ENCODE data around the gene EEF1AKMT1. TPM values are rescaled to one million over a fixed set of nuclear protein-coding genes. Genes with fewer than 3 reads are reported as not detected.

Gene EEF1AKMT1
- total and polyA plus RNA-seq, 4 donors = 13.1 to 20.8 (median 18.4) TPM

DNA sequence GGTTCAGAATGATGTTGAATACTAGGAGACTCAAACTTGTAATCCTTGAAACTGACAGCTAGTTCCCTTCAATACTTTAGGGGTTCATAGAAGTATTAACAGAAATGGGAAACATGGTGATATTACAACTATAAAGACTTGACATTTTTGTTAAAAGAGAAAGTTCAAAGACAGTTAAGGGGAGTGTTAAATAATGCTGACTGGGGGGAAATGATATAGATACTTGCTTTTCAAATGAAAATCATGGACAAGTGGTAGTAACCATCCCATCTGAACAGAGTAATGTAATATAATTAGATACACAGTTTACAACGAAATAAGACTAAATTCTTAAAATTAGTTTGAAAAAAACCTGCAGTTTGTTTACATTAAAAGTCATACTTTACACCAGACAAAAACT is 6.6 kb upstream of the EEF1AKMT1 start:
- no peaks in the 10 kb centered on the region for H3K27me3 ChIP-seq (ENCODE audit: control insufficient read depth, insufficient read depth, low read length)
- H3K9me3 ChIP-seq (ENCODE audit: control insufficient read depth, insufficient read depth, low read length) = no peaks in the 10 kb centered on the region
- no peak overlapping the region for H3K27ac ChIP-seq (ENCODE audit: low read depth, low read length)
- H3K4me1 ChIP-seq (ENCODE audit: control insufficient read depth, insufficient read depth, low read length) = no peaks in the 10 kb centered on the region
- WGBS (ENCODE audit: insufficient coverage) = no CpG with 5 or more reads among the region's 1 CpG
- H3K4me3 ChIP-seq (ENCODE audit: low read depth, low read length) = no peak overlapping the region
- H3K36me3 ChIP-seq (ENCODE audit: control insufficient read depth, insufficient read depth, low read length) = peaks cover 6% of the 10 kb centered on the region
- DNase-seq (ENCODE audit: low read depth in 4 of 6, low spot score in 6 of 6) = no peak

- WGBS (ENCODE audit: insufficient coverage) = no CpG with 5 or more reads among the region's 7 CpGs
- no peak overlapping the region for H3K4me3 ChIP-seq (ENCODE audit: low read depth, low read length)
- H3K27me3 ChIP-seq (ENCODE audit: control insufficient read depth, insufficient read depth, low read length) = no peaks in the 10 kb centered on the region
- H3K4me1 ChIP-seq (ENCODE audit: control insufficient read depth, insufficient read depth, low read length) = no peaks in the 10 kb centered on the region
- H3K36me3 ChIP-seq (ENCODE audit: control insufficient read depth, insufficient read depth, low read length) = no peaks in the 10 kb centered on the region
- no peaks in the 10 kb centered on the region for H3K9me3 ChIP-seq (ENCODE audit: control insufficient read depth, insufficient read depth, low read length)
- no peak for DNase-seq (ENCODE audit: low read depth in 4 of 6, low spot score in 6 of 6)
- H3K27ac ChIP-seq (ENCODE audit: low read depth, low read length) = no peak overlapping the region
Measured at GRCh38 chr13:20779405-20779804, 5.6 kb upstream of the EEF1AKMT1 start.

DNA sequence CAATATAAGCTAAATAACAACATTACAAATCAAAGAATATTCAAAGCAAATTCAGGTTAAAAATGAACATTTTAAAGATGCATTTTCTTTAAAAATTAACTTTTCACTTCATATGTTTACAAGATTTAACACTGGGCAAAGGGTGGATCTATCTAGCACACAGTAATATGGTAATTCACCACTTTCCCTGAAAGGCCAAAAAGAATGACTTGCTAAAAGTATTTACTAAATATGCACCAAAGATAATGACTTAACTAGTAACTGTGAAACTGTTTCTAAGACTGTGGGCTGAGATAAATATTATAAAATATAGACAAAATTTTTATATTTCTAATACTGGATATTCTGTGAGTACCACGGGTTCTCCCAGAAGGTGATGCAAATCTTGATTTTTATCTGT is 4.5 kb upstream of the EEF1AKMT1 start:
- no peaks in the 10 kb centered on the region for H3K36me3 ChIP-seq (ENCODE audit: control insufficient read depth, insufficient read depth, low read length)
- H3K4me1 ChIP-seq (ENCODE audit: control insufficient read depth, insufficient read depth, low read length) = peaks cover 5% of the 10 kb centered on the region
- H3K27me3 ChIP-seq (ENCODE audit: control insufficient read depth, insufficient read depth, low read length) = no peaks in the 10 kb centered on the region
- H3K9me3 ChIP-seq (ENCODE audit: control insufficient read depth, insufficient read depth, low read length) = no peaks in the 10 kb centered on the region
- WGBS (ENCODE audit: insufficient coverage) = no CpG with 5 or more reads among the region's 1 CpG
- no peak for DNase-seq (ENCODE audit: low read depth in 4 of 6, low spot score in 6 of 6)
- H3K4me3 ChIP-seq (ENCODE audit: low read depth, low read length) = no peak overlapping the region
- H3K27ac ChIP-seq (ENCODE audit: low read depth, low read length) = no peak overlapping the region

DNA sequence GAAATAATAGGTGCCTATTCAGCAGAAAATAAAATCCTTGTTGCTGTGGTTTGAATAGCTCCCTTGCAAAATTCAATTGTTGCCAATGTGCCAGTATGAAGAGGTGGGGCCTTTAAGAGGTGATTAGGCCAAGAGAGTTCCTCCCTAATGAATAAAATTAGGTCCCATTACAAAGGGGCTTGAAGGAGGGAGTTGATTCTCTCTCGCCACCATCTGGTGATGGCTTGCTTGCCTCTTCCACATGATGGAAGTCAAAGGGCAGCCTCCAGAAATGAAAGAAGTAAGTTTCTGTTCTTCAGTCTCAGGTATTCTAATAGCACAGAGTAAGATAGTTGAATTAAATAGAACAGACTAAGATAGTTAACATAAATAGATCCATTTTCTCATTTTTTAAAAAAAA is 3.0 kb upstream of the EEF1AKMT1 start:
- H3K36me3 ChIP-seq (ENCODE audit: control insufficient read depth, insufficient read depth, low read length) = no peaks in the 10 kb centered on the region
- no CpG with 5 or more reads among the region's 1 CpG for WGBS (ENCODE audit: insufficient coverage)

GRCh38 chr13:20775961-20776360 is 2.2 kb upstream of the EEF1AKMT1 start:
- Histone ChIP-seq H3K27ac (ENCODE audit: low read depth, low read length) (no peak overlapping the region), H3K4me3 (ENCODE audit: low read depth, low read length) (no peak overlapping the region), H3K4me1 (ENCODE audit: control insufficient read depth, insufficient read depth, low read length) (peaks cover 5% of the 10 kb centered on the region), H3K9me3 (ENCODE audit: control insufficient read depth, insufficient read depth, low read length) (no peaks in the 10 kb centered on the region), H3K27me3 (ENCODE audit: control insufficient read depth, insufficient read depth, low read length) (no peaks in the 10 kb centered on the region), H3K36me3 (ENCODE audit: control insufficient read depth, insufficient read depth, low read length) (no peaks in the 10 kb centered on the region)
- no CpG with 5 or more reads among the region's 2 CpGs for whole genome bisulfite sequencing (ENCODE audit: insufficient coverage)
- no peak for DNase-seq (ENCODE audit: low read depth in 4 of 6, low spot score in 6 of 6)

More for the DNA sequence above, 3.0 kb upstream of the EEF1AKMT1 start:
- H3K9me3 ChIP-seq (ENCODE audit: control insufficient read depth, insufficient read depth, low read length) = no peaks in the 10 kb centered on the region
- H3K4me1 ChIP-seq (ENCODE audit: control insufficient read depth, insufficient read depth, low read length) = peaks cover 5% of the 10 kb centered on the region
- no peak overlapping the region for H3K27ac ChIP-seq (ENCODE audit: low read depth, low read length)
- DNase-seq (ENCODE audit: low read depth in 4 of 6, low spot score in 6 of 6) = no peak
- H3K4me3 ChIP-seq (ENCODE audit: low read depth, low read length) = no peak overlapping the region
- no peaks in the 10 kb centered on the region for H3K27me3 ChIP-seq (ENCODE audit: control insufficient read depth, insufficient read depth, low read length)

DNA sequence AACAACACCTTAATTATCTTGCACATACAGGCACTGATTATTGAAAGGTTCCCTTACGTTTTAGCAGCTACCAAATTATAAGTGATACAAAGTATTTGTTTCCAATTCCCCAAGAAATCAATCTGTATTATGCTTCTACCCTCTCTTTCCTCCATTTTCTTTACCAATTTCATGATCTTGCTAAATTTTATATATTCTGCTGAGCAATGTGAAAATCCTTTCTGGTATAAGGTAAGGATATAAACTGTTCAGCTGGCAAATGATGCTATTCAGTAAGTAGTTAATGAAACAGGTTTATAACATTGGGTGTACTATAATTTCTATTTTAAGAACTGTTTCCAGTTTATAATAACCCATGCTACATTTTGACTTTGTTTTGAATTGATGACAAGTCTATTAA is 985 bp upstream of the EEF1AKMT1 start:
- DNase-seq (ENCODE audit: low read depth in 4 of 6, low spot score in 6 of 6) = no peak
- Histone ChIP-seq H3K4me3 (ENCODE audit: low read depth, low read length) (no peak overlapping the region), H3K36me3 (ENCODE audit: control insufficient read depth, insufficient read depth, low read length) (no peaks in the 10 kb centered on the region), H3K4me1 (ENCODE audit: control insufficient read depth, insufficient read depth, low read length) (peaks cover 5% of the 10 kb centered on the region), H3K27me3 (ENCODE audit: control insufficient read depth, insufficient read depth, low read length) (no peaks in the 10 kb centered on the region), H3K27ac (ENCODE audit: low read depth, low read length) (no peak overlapping the region), H3K9me3 (ENCODE audit: control insufficient read depth, insufficient read depth, low read length) (peaks cover 2% of the 10 kb centered on the region)
- no CpG with 5 or more reads among the region's 1 CpG for WGBS (ENCODE audit: insufficient coverage)

- no peaks in the 10 kb centered on the region for H3K36me3 ChIP-seq (ENCODE audit: control insufficient read depth, insufficient read depth, low read length)
- 89% methylated on average over 6 of the region's 10 CpGs for WGBS (ENCODE audit: insufficient coverage)
- peak overlapping the region; percentile 77 for H3K4me3 ChIP-seq (ENCODE audit: low read depth, low read length)
- peaks cover 2% of the 10 kb centered on the region for H3K9me3 ChIP-seq (ENCODE audit: control insufficient read depth, insufficient read depth, low read length)
- H3K27me3 ChIP-seq (ENCODE audit: control insufficient read depth, insufficient read depth, low read length) = no peaks in the 10 kb centered on the region
- no peak for DNase-seq (ENCODE audit: low read depth in 4 of 6, low spot score in 6 of 6)
- peaks cover 5% of the 10 kb centered on the region for H3K4me1 ChIP-seq (ENCODE audit: control insufficient read depth, insufficient read depth, low read length)
- peak overlapping the region; percentile 88 for H3K27ac ChIP-seq (ENCODE audit: low read depth, low read length)
Measured at GRCh38 chr13:20772401-20773131, 1.2 kb downstream of the EEF1AKMT1 start.

- no peak overlapping the region for H3K27ac ChIP-seq (ENCODE audit: low read depth, low read length)
- H3K4me1 ChIP-seq (ENCODE audit: control insufficient read depth, insufficient read depth, low read length) = peaks cover 5% of the 10 kb centered on the region
- DNase-seq (ENCODE audit: low read depth in 4 of 6, low spot score in 6 of 6) = no peak
- no peak overlapping the region for H3K4me3 ChIP-seq (ENCODE audit: low read depth, low read length)
- no peaks in the 10 kb centered on the region for H3K36me3 ChIP-seq (ENCODE audit: control insufficient read depth, insufficient read depth, low read length)
- no peaks in the 10 kb centered on the region for H3K27me3 ChIP-seq (ENCODE audit: control insufficient read depth, insufficient read depth, low read length)
- peaks cover 2% of the 10 kb centered on the region for H3K9me3 ChIP-seq (ENCODE audit: control insufficient read depth, insufficient read depth, low read length)
- WGBS (ENCODE audit: insufficient coverage) = no CpG with 5 or more reads among the region's 1 CpG
Measured at GRCh38 chr13:20769834-20770233, 3.9 kb downstream of the EEF1AKMT1 start.

DNA sequence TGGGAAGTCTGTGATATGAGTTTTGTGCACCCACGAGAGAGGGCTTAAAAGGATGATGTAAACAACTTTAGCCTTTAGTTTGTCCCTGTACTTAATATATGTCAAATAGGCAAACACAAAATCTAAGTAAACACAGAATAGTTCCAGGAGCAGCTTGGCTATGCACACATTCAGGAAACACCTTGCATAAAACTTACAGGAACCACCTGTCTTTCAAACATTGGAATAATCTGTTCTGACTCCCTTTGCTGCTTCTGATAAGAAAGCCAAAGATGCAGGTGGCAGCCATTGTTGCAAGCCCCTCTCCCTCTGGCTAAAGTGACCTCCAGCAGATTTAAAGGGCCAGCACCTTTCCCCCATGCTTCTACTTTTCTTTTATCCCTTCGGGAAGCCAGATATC is 4.7 kb downstream of the EEF1AKMT1 start:
- 0% methylated on average over 1 of the region's 2 CpGs for WGBS (ENCODE audit: insufficient coverage)
- Histone ChIP-seq H3K4me3 (ENCODE audit: low read depth, low read length) (no peak overlapping the region), H3K36me3 (ENCODE audit: control insufficient read depth, insufficient read depth, low read length) (no peaks in the 10 kb centered on the region), H3K27ac (ENCODE audit: low read depth, low read length) (no peak overlapping the region), H3K27me3 (ENCODE audit: control insufficient read depth, insufficient read depth, low read length) (no peaks in the 10 kb centered on the region), H3K4me1 (ENCODE audit: control insufficient read depth, insufficient read depth, low read length) (peaks cover 3% of the 10 kb centered on the region), H3K9me3 (ENCODE audit: control insufficient read depth, insufficient read depth, low read length) (peaks cover 2% of the 10 kb centered on the region)
- DNase-seq (ENCODE audit: low read depth in 4 of 6, low spot score in 6 of 6) = no peak

- no CpG with 5 or more reads among the region's 2 CpGs for WGBS (ENCODE audit: insufficient coverage)
- Histone ChIP-seq H3K36me3 (ENCODE audit: control insufficient read depth, insufficient read depth, low read length) (no peaks in the 10 kb centered on the region), H3K4me3 (ENCODE audit: low read depth, low read length) (no peak overlapping the region), H3K9me3 (ENCODE audit: control insufficient read depth, insufficient read depth, low read length) (peaks cover 2% of the 10 kb centered on the region), H3K27me3 (ENCODE audit: control insufficient read depth, insufficient read depth, low read length) (no peaks in the 10 kb centered on the region), H3K4me1 (ENCODE audit: control insufficient read depth, insufficient read depth, low read length) (no peaks in the 10 kb centered on the region), H3K27ac (ENCODE audit: low read depth, low read length) (no peak overlapping the region)
- no peak for DNase-seq (ENCODE audit: low read depth in 4 of 6, low spot score in 6 of 6)
Measured at GRCh38 chr13:20767309-20767943, 6.3 kb downstream of the EEF1AKMT1 start.
